ENCODE data around the gene HOXA7.

The HOXA7 gene

DNA sequence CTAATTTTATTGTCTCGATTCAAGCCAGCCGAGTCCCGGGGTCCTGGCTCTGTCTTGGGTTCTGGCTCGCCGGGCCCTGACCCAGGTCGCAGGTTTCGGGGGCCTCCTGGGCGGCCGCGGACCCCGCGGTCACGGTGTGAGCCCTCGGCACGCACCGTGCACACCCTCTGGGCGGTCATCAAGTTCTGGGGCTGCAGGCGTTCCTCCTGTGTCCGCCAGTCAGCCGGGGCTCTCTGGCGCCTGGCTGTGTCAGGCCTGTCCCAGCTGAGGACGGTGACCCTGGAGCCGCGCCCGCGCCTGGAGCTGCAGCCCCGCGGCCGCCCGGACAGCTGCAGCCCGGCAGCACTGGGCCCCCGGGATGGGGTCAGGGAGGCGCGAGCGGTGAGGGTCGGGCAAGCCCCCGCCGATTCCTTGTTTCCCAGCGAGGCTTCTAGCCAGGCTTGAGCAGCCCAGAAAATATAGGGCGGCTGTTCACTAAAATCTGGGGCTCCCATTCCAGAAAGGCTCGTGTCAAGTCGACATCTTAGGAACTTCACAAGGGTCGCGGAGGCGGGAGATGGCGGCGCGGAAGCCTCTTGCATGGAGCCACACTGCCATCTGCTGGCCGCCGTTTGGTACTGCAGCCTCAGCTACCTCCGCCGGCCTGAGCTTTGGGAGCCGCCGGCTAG is 4.2 kb upstream of the HOXA7 start:
- DNase-seq = peak in 50 of 51 donors; percentile 6 to 84 (median 64)

DNA sequence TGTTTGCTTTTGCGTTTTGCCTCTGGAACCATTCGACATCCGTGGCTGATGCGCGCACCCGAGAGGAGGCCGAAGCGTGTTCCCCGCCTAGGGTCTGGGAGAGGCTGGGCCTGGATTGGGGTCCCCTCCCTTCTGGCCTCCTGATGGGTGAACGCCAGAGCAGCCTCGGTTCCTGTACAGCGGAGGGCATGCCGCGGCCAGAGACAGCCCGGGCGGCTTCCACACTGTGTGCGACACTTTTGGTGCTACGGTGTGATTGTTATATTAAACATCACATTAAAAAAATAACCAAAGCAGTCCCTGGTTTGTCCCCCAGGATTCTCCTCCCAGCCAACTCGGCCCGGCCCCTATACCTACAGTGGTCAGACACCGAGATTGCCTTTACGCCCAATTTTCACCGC is 3.7 kb upstream of the HOXA7 start:
- DNase-seq = no peak

DNA sequence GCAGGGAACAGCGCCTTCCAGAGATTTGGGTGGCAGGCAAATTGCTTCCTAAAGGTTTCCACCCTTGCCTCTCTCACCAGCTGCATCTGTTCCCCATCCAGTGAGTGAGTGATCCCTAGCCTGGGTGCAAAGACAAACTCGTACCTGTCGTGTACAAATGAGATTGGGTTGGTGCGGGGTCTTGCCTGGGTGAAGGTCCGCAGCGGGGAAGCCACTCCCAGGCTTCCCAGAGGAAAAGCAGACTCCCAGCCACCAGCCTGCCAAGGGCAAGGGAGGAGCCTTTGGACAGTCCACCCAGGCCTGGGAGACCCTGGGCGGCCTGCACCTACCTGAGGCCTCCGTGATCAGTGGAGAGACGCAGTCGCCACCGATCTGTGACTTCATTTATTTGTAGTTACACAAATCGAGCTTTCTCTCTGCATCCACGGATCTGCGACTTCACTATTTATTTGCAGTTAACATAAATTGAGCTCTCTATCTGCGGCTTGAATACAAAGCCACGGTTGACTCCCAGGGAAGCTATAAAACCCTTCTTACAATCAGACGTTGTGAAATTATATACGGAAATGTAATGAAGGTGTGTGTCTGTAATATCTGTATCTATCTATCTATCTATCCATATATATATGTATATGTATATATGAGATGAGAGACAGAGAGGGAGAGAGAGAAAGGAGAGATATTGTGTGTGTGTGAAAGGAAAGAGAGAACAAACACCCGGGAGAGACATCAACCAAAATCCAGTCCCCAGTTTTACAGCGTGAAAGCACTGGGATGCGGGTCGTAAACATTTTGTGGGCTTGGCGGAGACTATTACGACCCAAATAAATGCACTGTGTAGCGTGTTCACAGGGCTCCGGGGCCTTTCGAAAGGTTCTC is 3.0 kb upstream of the HOXA7 start:
- no peak for DNase-seq

DNA sequence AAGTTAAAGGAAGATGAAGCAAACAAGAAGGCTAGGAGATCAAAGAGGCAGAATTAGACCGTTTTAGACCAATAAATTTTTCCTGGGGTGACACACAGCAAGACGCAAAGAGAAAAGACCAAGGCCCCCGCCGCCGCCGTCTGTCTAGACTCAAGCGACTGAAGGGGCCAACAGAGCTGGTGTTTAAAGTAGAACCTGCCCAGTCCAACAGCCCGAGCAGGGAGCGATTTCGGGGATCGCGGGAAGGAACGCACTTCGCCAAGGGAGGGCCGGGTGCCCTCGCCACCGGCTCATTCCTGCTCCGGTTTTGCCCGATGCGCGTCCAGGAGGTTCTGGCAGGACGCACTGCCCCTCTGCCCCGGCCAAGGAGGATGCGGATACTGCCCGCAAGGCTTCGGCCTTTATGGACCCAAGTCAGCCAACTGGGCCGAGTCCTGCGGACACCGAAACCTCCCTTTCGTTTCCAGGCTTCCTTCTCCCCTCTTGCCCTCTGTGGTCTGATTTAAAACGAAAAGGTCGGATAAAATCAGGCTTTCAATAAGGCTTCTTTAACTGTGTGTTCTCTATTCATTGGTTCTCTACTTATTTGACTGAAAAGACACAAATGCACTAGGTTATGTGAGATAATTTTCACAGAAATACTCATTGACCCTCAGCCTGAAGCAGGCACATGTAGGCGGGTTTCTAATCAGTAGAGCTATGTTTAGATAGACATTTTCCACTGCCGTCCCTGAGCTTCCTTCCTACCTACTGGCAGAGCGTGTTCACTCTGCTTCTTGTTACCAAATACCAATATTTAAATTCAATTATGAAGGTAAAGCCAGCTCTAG is 2.2 kb upstream of the HOXA7 start:
- DNase-seq = no peak

DNA sequence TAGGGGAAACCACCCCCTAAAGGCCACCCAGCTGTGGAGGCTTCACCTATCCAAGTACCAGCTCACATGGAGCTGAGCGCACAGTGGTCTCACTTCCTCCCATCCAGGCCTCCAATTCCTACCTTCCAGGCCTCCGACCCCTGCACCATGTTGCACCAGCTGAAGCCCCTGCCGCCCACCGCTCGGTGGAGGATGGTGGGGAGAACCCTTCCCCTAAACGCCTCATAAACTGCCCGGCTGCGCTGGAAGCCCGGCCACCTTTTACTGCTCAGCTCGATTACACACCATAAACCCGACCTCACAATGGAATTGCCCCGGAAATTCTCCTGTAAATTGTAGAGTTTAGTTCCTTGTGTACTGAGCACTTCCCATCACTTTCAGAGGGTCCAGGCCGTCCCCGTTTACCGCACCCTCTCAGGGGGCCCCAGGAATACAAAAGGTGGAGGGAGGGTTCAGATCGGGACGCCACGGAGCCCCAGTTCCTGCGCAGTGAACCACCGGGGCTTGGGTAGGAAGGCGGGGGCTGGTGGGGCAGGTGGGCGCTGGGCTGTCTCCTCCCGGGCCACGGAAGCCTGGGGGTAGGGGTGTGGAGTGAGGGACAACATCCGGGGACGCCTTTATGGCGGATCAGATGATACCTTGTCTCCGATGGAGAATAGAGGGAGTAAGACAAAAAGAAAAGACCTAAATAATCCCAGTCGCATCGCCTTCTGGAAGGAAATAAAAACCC is 1.4 kb upstream of the HOXA7 start:
- DNase-seq = no peak

DNA sequence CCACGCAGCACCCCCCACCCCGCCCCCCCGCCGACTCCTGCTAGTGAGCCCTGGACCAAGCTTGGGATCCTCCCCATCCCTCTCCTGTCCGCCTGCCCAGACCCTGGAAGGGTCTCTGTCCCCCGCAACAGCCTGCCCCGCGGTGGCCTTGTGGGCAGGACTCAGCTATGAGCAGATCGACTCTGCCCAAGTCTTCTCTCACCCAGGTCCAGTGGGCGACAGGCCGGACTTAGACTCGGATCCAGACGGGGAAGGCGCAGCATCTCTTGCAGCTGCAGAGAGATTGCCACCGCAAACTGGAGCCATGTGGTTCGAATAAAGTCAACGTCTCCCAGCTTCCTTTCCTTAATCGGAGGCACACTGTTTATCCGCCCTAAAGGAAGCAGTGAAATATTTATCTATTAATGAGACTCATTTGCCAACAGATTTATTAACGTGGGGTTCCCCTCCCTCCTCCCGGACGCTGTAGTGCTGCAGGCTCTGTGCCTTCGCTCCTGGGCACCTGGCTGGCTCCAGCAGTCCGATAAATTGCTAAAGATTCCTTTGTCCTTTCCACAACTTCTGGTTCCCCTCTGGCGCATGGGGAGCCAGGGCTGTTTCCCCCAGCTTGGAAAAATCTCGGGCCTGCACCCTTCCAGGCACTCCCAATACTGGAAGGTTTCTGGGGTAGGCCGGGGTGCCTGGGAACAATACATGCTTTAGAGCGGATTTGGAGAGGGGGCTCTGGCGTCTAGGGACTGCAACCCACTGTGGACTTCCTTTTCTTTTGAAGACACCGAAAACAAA is 634 bp upstream of the HOXA7 start:
- DNase-seq = no peak

DNA sequence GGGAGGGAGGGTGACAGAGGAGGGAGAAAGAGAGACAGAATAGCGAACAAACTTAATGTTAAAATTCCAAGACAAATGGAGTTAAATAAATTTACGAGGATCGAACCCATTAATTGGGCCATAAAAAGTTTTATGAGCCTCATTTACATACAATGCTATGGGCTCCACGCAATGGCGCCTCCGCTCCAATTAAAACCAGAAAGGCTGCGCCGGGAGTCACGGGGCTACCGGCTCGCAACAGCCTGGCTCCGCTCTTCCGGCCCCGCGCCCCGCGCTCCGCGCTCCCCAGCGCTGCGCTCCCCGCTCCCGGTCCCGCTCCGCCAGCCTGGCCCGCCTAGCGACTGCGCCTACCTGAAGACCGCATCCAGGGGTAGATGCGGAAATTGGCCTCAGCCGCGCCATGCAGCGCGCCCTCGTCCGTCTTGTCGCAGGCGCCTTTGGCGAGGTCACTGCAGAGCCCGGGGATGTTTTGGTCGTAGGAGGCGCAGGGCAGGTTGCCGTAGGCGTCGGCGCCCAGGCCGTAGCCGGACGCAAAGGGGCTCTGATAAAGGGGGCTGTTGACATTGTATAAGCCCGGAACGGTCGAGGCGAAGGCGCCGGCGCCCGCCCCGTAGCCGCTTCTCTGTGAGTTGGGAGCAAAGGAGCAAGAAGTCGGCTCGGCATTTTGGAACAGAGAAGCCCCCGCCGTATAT is 513 bp downstream of the HOXA7 start:
- DNase-seq = no peak

DNA sequence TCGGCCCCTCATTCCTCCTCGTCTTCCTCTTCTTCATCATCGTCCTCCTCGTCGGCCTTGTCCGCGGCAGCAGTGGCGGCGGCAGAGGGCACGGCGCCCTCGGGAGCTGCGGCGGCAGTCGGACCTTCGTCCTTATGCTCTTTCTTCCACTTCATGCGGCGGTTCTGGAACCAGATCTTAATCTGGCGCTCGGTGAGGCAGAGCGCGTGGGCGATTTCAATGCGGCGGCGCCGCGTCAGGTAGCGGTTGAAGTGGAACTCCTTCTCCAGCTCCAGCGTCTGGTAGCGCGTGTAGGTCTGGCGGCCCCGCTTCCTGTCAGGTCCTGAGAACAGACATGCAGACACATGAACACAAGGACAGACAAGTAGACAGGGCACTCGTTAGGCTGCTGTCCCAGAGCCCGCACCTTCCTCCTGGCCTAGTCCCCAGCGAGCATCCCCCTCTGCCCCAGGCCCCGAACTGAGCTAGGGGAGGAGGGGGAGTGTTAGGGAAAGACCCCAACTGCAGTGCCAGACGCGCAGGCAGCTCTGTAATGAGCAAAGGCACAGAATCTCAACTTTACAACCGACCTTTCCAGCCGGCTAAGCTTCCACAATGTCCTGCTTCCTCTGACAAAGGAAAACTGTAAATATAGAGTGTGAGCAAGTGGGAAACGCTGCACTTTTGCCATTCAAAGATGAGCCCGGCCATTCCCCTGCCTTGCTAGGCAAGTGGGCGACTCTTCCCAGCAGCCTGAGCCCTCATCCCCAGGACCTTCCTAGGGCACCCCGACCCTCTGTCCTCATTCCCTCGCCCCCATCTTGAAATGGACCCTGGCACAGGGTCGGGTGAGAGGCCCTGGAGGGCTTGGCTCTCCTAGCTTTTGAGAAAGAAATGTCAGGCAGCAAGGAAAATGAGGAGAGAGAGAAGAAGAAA is 1.3 kb downstream of the HOXA7 start:
- DNase-seq = no peak

DNA sequence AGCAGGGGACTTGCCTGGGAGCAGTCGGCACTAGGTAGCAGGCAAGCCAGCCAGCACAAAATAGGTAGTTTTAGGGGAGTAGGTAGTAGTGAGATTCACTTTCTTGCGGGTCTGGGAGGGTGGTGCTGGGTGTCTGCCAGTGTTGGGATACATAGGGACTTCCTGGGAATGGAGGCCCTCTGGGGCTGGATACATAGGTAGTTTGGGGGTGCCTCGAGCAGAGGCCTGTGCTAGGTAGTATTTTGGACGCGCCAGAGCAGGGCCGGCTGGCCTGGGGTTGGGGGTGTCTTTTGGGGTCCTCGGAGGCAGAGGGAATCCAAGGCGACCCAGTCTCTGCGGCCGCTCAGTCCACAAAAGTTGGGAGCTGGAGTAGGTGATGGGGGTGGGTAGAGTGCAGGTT is 2.1 kb downstream of the HOXA7 start:
- no peak for DNase-seq

DNA sequence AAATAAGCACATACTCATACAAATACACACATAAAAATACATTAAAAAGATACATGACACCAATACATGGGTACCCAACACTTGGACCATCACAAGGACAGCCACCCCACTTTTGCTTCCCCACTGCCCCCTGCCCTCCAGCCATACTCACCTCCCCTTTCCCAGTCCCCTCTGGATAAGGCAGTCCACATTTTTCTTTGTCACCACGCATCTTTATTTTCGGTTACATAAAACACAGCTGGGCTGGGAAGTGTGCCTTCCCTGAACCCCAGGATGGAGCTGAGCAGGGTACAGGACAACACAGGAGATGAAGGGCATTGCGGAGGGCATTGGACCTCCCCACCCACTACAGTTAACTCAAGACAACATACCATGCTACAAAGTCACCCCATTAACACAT is 2.9 kb downstream of the HOXA7 start:
- DNase-seq = no peak

DNA sequence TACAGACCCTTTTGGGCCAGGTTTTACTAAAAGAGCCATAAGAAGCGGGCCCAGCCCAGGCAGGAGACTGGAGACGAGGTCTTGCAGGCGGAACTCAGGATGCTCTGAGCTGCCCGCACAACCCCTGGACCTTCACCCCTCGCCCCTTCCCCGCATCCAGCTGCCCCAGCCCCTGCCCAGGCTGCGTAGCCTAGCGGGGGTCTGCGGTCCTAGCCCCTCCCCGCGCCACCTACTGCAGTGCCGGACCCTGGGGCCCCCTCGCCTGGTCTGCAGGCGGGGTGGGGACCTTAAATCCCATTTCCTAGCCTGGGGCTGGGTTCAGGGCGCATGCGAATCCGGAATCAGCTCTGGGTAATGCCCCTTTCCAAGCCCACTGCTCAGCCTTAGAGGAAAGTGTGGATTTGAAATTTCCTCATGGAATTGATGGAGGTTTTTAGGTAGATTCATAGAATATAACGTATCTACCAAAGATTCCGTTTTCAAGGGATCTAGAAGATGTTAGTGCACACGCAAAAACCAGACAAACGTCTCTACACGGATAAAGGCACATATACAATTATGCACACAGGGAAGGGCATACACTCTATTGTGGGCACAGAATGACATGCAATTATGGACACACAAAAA is 3.5 kb downstream of the HOXA7 start:
- no peak for DNase-seq

DNA sequence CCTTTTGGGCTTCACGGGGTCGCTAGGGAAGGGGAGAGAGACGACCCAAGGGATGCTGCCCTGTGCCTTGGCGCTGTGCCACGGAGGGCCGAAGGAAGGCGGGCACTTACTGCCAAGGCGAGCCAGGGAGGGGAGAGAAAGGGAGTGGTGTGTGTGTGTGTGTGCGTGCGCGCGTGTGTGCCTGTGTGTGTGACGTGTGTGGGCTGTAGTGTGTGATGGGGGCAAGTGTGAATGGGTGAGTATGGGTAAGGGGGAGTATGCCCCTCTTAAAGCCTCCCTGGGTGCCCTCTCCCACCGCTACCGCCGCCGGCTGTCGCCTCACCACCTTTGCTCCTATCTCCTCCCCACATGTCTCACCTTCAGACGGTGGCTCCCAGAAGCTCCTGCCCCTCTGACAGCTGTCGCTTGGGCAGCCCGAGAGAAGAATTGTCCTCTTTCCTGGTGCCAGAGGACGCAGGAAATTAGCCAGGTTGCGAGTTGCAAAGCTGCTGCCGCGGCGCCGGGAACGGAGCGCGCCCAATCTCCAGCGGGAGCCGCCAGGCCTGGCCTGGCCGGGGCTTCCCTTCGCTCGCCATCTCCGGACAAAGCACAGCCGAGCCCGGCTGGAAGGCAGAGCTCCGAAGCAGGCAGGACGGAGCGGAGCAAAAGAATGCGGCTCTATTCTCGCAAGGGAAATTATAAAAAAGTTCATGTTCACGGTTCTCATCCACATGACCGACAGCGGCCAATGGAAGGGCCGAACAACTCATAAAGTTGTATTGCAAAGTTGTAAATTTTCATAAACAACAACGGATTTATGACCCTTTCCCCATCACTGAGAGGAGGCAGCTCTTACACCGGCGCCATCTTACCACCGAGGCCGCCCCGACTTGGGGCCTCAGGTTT is 4.3 kb downstream of the HOXA7 start, which contains the start of gene HOXA3:
TSS of gene HOXA3 (minus strand) at position 653 of the 885 bp plus-strand sequence. CDS start 41,943 bp downstream, outside the sequence.
- no peak for DNase-seq

DNA sequence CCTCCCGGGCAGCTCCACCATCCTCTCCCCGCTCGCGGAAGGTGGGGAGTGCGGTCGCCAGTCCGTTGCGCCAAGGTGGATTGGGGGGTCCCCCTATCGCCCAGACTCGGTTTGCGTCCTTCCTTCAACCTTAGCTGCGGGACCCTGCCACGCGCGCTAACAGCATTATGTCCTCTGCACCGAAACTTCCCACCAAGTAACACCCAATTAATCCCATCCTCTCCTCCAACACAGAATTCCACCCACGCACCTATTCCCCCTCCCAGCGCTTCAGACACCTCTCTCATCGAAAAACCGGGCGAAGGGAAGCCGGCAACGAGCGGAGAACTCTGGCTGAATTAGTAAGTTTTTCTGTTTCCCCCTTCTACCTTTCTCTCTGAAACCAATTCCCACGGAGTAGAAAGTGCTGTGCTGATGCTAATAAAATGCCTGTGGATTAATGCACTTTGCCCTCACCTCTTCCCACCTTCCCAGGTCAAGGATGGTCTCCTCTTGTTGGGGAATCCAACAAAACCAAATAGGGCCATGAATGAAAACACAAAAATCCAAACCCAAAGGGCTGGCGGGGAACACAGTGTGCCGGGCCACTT is 5.0 kb downstream of the HOXA7 start:
- no peak for DNase-seq

DNA sequence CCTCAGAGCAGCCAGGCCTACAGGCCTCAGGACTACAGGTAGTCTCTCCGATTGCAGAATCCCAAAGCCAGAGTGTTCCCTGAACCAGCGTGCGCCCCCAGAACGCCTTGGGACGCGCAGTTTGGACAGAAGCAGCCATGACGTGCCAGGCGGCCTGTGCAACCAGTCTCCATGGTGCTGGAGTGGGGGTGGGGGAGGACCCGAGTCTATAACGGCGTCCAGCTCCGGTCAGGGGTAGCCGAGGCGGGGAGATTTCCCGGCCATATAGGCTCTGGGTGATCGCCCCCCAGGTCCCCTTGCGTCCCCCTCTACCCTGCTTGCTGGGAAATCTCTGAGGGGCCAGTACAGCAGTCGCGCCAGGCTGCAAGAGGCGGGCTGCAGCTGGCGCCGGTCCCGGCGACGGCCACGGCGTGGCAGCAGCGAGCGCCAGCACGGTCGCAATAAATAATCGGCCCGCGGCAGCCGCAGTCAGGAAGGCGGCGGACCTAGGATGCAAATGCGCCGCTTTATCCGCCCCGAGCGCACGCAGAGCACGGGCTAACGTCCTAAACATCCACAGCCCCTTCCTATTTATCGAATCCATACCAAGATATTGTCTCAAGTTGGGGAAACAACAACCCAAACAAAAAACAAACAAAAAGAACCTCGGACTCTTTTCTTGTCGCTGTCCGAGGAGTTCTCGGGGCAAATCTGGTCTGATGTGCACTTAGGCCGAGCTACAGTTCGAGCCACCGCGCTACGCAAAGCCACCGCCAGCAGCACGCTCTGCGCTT is 5.7 kb downstream of the HOXA7 start:
- peak in 12 of 51 donors; percentile 4 to 56 (median 17) for DNase-seq

DNA sequence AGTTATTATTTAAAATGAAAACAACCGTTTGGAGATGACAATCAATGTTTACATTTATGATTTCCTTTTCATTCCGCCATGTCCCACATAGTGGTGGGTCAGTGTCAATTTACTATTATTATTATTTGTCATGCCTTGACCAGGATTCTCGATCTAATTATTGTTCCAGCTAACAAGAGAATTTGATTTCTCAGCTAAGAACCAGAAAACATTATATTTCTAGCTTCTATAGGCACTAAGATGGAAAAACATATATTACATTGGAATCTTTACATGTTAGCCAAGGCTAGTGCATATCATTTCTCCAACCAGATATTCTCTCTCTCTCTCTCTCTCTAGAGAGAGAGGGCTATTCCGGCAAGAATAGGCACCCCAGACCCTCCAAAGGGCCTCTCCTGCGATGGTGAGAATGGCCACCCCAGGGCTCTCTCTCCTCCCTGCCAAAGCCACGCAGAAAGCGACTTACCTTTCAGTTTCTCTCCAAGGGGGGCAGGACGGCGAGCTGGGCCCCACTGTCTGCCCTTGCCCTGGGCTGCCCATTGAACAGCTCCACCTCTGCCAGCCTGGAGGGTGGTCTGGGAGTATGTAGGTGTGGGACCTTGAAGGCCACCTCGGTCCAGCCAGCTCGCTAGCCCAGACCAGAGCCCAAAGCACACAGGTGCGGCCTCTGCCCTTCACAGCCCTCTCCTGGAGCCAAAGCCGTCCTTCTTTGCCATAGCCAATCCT is 6.5 kb downstream of the HOXA7 start:
- no peak for DNase-seq

Data from hypothalamus (tissue), 51 donors.